Inflammatory macrophage (primary cell): ENCODE data around the gene DIAPH3.

Source experiments
- DNase-seq, 2 donors: peaks; one replicate each; pipeline ENCODE4 v3.0.0-alpha.2; 2020 to 2022

Gene DIAPH3

DNA sequence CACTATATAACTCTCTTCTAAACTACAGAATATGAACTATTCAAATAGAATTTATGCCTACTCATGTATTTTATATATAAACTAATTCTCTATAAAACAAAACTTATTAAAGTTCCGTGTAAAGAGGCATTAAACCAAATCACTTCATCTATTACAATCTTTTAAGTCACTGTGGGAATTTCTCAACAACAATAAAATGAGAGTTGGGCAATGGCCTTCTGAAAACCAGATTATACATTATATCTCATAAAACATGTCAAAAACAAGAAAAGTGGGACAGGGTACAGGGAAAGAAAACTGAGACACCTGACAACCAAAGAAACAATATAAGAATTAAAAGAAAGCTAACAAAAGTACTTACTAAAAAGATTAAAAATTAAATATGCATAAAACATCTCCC is 145.2 kb downstream of the DIAPH3 start:
- no peak for DNase-seq

DNA sequence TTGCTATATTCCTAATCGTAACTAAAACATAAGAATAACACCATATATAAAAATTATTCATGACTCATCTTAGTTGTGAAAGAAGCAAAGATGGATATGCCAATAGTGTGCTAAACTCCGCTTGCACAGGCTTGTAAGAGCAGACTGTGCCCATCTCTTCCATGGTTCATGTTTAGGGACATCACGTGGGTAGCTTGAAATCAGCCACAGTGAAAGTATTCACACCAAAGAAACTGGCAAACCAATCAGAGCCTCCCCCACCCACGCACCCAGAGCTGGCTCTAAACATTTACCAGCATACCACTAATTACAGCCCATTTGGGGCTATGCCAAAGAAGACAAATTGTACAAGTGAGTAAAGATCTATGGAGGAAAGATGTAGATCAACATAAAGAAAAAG is 147.5 kb downstream of the DIAPH3 start:
- no peak for DNase-seq

DNA sequence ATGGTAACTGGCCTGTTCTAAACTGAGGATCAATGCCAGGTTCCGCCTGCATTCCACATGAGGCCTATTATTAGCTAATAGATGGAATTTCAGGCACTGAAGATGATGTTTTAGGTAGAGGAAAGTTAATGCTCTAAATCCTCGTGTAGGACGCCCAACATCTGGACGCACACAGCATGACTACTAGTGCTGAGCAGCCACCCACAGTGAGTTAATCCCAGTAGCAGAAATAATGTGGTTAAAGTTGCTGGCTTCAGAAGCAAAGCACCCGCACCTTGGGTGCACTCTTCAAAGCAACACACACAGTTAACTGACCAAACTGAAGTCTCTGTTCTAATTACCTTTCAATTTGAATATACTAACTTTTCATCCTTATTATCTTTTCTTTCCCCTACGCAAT is 150.6 kb downstream of the DIAPH3 start:
- DNase-seq = no peak

DNA sequence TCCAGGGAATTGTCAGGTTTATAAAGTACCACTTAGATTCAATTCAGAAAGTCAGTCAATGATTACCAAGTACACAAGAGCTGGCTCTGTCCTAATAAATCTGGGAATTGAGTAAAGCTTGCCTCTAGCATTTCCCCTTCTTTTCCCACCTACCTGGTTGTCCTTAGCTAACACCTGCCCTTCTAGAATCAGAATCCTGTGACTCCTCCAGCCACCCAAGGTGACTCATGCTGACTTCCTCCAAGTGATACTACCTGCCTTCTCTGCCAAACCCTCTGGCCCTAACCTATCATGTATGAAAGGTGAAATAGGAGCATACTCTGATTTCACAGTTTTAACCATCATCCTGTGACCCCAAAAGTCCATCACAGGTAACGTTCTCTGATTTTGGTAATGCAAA is 151.2 kb downstream of the DIAPH3 start:
- DNase-seq = no peak

DNA sequence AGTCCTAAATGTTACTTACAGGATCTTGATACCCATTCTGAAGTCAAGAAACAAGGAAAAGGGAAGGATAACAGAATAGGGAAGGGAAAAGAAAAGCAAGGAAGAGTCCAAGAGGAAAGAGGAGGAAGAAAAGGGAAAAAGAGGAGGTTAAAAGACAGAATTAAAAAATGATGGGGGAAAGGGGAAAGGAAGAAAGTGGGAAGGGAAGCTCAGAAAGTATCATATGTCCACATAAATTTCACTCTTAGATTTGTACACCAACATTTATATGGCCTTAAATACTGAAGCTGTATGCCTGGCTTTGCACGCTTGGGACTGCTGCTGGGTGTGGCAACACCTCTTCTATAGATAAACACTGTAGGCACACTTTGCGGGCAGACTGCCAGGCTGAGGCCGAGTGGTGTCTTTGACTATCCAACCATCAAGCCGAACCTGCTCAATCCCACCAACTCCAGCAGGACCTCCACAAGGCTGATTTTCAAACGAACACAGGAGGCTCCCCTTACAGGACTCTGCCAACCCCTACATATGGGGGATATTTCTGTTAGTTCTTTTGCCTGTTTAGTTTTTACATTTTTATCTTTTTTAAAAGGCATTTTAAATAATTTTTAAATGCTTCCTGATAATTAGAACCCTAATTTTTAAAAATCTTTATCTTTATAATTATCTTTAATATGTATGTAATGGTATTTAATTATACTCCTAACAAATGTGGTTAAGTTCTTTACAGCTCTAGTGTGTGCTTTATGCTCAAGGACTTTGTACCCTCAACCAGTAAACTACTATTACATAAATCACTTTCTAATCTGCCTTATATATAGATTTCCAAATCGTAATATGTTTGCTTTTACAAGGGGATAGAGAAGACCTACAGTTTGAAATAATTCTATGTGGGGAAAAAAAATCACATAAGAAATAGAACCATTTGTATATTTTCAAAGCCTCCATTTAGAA is 154.2 kb downstream of the DIAPH3 start:
- DNase-seq = no peak

DNA sequence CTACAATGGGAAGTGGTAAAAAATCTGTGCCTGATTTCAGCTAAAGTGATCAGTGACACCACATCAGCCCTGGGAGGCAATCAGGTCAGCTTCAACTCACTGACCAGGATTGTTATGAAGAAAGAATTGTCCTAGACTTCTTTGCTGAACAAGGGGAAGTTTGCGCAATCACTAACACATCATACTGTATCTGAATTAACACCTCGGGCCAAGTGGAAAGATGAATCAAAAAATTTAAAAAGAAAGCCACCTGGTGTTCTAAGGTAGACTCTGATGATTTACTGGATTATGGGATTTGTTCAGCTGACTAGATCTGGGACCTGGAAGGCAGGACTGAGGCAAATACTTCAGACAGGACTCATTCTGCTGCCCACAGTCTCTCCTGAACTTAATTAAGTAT is 161.8 kb downstream of the DIAPH3 start:
- DNase-seq = no peak

DNA sequence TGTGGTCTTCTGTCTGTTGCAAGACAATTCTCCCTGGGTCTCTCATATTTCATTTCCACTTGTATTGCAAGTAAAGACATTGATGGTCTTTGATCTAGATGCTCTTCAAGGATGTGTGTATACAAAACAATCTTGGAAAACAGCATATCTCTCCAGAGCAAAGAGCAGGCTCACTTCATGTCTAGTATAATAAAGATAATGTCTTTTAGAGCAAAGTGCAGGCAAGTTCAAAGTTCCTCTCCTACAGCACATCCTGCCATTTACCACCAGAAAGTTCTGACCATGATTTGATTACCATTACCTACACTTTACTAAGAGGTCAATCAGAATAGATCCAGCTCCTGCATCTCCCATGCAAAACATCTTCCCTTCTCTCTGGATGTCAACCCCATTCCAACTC is 162.8 kb downstream of the DIAPH3 start:
- no peak for DNase-seq

DNA sequence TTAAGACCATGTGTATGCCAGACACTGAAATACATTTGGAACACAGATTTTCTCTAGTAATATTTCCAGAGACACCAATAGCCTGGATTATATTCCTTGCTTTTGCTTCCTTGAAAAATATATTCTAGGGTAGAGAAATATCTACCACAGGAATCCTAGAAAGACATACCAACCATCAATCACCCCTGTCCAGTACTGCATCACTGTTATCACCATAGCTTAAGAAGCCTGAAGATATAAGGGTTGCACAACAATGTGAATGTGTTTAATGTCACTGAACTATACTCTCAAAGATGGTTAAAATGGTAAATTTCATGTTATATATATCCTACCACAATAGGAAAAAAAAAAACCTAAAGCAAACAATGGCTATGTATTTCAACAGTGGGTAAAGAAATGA is 163.6 kb downstream of the DIAPH3 start:
- no peak for DNase-seq

DNA sequence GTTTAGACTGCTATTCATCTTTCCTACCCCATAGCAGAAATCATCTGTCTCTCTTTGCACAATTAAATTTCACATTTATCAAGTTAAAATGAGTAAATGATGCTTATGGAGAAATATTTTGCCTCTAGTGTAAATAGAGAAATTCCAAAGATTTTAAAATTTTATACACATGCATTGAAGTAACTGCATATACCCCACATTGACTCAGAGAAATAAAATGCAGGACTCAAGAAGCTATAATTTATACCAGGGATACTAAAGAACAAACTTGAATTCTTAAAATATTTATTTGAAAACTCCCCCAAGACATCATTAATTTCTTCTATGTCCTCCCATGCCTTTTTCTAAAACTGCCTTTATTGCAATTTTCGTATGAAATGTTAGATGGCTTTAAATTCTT is 165.8 kb downstream of the DIAPH3 start:
- DNase-seq = no peak

DNA sequence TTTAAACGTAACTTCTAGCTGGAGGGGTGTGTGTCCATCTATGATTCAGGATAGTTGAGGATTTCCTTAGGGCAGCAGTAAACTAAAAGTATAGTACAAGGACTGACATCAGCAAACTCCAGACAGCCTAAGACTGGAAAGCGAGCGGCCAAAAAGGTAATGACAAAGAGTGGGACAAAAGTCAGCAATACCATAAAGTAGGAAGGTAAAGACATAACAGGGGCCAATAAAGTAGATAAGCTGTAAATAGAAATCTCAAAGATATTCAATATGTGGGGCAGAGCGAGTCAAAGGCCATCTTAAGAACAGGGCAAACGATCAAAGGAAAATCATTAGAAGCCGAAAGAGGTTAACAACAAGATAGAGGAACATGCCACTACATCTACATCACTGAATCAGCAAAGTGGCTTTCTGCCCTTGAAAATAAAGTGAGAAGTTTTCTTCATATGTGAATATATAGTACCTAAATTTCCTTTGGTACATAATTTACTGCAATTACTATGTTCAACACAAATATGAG is 167.2 kb downstream of the DIAPH3 start:
- no peak for DNase-seq

DNA sequence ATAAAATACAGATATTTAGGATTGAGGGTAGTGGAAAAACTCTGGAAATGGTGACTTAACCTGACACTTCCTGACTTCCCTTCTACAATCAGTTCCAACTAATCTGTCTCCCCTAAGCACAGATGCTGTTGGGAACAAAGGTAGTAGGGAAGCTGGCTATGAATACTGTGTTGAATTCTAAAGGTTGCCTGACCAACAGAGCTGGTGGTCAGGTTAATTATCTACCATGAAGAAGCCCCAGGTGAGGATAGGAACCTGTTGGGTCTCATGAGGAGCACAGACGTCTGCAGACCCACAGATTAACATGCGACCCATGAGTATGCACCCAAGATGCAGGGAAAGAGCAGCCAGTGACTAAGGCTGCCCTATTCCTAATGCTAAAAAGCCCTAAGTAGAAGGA is 172.3 kb downstream of the DIAPH3 start:
- DNase-seq = no peak

DNA sequence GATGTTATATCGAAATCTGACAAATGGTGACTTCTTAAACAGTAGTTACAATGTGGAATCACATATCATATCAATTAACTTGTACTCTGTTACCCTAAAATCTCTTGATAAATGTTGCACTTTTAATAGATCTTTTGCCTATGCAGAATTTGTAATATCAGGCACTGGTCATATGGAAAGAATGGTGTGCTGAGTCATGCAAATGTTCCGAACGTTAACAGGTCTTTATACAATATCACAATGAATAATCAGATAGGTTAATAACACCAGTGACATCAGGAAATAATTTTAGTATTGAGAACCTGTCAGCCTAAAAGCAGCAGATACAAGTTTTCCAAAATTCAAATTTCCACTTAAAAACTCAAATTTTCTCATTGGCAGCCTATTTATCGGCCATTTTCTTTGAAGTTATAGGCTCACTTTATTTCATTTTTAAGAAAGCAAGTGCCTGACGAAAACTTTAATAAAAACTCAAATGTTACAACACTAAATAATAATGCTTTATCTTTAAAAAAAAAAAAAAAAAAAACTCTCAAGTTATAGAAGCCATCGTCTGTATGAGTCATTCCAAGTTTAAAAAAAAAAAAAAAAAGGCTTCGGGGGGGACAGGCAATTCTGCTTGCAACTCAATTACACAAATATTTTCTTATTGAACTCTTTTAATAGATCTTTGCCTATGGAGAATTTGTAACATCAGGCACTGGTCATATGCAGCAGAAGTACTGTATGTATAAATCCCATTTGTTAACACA is 180.9 kb downstream of the DIAPH3 start:
- DNase-seq = no peak

DNA sequence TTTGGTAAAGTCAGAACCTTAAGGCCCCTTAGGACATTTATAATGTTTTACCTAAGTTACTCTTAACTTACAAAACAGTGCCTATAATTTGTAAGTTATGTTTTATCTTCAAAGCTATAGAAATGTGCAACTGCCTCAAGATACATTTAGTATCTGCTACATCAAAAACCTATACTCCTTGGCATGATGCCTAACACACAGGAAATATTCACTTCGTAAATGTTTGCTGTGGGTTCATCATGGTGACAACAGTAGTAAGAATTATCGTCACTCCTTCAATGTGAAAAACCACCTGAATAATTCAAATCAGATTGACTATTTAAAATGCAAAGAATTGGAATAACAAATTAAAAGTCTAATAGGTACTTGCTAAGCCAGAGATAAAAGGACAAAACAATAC is 184.1 kb downstream of the DIAPH3 start:
- no peak for DNase-seq

DNA sequence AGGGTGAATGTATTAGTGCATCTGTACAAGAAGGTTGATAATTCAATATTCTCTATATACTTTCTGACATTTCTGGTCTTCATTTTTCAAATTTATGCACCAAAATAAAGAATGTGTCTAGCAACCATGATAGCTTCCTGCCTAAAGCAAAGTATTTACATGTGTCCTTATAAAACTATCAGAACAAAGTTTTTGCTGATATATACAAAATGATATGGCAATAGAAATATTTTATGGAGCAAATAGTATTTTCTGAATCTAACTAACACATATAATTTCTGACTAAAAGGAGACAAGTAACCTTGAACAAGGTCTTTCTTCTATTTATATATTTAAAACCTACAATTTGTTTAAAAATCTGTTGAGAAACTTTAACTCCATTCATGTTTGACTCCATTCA is 184.9 kb downstream of the DIAPH3 start:
- DNase-seq = no peak

DNA sequence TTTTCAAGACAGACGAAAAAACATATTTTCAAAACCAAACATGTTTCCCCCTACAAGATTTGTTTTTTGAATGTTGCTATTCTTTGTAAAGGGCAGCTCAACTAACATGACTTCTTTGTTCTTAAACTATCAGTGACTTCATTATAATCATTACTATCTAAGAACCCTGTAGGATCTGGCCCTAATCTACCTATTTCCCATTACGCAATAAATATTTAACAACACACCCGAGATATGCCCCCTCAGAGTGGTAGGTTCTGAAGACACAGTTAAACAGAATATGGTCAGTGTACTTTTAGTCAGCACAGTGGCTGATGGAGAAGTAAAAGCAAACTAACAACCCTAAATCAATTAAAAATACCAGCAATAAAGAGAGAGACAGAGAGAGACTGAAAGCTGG is 186.9 kb downstream of the DIAPH3 start:
- DNase-seq = no peak

DNA sequence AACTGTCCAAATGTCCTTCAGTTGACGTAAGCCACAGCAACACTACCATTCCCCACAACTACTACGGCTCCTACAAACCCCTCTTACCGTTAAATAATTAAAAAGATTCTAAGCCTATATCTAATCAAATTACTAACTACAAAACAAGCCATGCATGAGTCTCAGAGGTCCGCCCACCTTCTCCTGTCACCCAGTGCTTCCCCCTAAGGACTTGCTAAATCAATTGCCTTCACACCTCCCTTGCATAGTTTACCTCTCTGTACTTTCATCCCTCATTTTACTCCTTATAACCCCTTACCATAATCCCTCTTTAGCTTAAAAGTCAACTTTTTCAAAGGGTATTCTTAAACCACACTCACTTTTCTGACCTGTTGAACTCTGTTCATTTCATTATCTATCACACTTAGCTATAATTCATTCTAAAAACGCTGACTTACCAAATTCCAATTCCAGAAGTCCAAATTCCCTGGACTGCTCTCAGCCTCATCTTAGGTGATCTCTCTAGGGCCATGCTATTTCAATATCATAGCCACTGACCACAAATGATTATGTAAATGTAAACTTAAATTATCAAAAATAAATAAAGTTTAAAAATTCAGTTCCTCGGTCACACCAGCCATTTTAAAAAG is 187.8 kb downstream of the DIAPH3 start:
- DNase-seq = no peak

DNA sequence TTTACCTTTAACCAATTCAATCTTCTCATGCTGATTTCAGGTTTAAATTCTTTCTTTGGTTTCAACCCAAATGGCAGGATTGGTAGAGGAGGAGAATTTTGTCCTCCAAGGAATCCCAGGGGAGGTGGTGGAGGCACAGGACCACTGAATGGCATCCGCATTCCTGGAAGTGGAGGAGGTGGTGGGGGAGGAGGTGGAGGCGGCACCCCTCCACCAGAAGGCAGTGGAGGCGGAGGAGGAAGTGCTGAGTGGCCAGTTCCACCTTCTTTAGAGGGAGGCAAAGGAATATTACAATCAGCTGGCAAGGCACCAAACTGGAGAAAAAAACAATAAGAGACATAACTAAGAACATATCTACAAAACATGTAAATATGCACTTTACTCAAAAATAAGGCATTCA is 192.9 kb downstream of the DIAPH3 start:
- DNase-seq = no peak

DNA sequence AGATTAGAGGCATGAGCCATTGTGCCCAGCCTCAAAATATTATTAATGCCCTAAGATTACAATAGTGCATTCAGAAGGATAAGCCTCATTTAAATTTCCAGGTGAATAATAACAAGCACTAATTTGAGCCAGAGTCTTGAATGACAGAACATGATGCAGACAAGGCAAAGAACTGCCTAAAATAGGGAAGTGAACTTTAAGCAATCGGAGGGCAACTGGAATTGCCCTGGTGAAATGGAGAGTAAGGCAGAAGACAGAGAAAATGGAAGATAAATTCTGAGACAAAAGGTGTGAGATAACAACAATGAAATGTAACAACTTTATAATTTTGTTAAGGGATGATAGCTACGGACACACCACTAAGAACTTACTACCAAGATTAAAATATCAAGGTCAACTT is 199.9 kb downstream of the DIAPH3 start:
- peak in 1 of 2 donors; percentile 28 for DNase-seq

DNA sequence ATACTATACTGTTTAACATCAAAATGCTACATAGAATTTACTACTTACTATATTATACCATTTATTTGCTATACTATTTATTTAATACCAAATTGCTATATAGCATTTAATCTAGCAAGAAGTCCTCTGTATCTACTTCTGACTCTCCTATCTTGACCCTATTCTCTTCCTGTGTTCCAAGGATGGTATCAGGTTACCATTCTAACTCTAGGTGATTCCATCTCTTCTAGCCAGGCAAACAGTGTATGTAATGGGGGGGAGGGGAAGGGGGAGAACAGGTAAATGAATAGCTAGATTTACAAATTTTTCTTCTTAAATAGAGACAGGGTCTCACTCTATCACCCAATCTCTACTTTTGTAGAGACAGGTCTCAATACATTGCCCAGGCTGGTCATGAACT is 200.3 kb downstream of the DIAPH3 start:
- DNase-seq = no peak

DNA sequence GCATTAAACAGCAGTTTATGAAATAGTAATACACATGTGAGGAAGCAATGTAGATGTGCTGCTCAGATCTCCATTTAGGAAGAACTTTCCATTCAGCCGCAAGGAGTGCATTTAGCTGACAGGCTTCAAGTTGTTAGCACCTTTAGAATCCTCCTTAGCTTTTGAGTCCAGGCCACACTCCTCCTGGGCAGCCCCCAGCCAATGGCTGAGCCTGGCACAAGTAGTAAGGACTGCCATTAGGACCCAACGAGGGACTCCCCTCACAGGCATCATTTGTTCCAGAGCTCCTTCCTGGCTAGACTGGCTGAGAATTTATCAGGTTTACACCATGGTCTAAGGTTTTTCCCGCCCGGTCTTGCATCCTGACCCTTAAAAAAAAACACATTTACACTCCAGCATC is 201.4 kb downstream of the DIAPH3 start:
- no peak for DNase-seq

DNA sequence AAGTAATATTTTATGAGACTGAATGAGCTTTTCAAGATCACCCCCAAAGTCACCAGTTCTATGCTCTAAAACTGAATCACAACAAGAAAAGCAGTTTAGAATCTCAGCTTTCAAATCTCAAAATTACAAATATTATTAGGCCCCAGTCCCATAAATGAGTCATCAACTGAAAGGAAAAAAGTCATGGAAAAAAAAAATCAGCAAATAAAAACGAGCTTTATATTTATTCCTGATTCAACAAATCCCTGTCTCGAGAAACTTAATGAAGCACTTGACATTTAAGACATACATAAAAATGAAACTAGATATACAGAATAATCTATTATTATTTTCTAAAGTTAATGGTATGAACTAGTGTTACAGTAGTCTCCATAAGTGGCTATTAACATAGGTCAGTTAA is 203.0 kb downstream of the DIAPH3 start:
- DNase-seq = no peak

DNA sequence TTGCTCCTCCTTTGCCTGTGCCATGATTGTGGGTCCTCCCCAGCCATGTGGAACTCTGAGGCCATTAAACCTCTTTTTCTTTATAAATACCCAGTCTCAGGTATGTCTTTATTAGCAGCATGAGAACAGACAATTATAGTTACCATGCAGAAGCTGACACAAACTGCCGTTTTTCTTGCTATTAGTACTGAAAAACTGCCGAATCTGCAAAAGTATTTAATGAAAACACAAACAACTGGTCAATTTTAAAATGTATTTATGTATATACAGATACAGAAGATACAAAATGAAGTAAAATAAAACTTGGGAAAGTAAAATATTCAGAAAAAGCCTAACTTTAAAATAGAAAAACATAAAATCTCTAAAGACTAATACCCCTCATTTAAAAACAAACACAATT is 206.3 kb downstream of the DIAPH3 start:
- no peak for DNase-seq

DNA sequence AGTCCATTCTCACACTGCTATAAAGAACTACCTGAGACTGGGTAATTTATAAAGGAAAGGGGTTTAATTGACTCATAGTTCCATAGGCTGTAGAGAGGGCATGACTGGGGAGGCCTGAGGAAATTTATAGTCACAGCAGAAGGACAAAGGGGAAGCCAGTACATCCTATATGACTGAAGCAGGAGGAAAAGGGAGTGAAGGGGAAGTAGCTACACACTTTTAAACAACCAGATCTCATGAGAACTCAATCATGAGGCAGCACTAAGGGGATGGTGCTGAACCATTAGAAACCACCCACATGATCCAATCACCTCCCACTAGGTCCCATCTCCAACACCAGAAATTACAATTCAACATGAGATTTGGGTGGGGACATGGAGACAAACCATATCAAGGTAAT is 209.1 kb downstream of the DIAPH3 start:
- peak; percentile 51 to 52 for DNase-seq
